GM19438 (cell line): ENCODE data around the gene SDC4.

Experiments
- ATAC-seq: cut with Tn5 transposase; IDR thresholded peaks from one replicate; pipeline ENCODE4 v1.9.1; 2021; ENCODE audit warnings: low read depth; ENCODE audit not compliant: unreplicated experiment

The SDC4 gene

DNA sequence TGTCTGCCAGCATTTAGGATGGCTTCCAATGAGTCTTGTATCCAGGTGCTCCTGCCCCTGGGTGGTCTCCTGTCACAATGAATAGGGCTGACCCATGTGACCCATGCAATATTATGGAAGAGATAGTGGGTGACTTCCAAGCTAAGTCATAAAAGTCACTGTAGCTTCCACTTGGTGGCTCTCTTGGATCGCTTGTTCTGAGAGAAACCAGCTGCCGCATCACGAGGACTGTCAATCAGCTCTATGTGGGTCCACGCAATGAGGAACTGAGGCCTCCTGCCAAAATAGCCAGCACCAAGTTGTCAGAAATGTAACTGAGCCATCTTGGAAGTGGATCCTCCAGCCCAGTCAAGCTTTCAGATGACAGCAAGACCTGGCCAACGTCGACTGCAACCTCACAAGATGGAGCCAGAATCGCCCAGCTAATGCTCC is 25.3 kb downstream of the SDC4 start:
- no peak for ATAC-seq

DNA sequence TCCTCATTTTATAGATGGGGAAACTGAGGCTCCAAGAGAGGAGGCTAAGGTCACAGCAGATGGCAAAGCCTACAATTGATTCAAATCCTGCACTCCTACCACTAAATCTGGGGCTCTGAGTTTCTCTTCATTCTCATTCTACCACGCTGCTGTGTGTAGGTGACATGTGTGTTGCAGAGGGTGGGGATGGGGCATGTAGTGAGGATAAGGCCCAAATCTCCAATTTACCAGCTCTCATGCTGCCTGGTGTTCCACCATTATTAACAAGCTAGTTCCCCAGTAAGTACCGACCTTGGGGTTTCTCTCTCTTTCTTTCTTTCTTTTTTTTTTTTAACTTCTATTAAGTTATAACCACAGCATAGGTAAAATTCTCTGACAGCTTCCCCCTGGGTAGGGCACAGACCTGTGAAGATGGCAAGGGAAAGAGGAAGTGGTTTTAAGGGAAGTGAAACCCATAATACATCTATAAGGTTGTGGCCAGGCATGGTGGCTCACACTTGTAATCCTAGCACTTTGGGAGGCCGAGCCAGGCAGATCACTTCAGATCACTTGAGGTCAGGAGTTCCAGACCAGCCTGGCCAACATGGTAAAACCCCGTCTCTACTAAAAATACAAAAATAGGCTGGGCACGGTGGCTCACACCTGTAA is 27.2 kb downstream of the SDC4 start:
- ATAC-seq, result peak; percentile 58

DNA sequence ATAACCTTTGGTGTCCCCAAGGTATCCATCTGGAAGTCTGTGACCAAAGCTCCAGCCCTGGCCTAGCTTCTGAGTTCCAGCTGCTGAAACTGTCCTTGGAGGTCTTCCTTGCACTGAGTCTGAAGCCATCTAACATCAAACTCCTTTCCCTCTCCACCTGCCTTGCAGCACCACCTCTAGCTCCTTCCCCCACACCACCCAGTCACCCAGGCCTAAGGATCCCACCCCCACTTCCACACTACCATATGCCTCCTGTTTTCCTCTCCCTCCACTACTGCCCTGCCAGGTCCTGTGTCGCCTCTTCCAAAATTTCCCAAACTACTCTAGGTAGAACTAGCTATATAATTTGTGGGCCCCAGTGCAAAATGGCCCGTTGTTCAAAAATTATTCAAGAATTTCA is 29.3 kb downstream of the SDC4 start:
- ATAC-seq, result no peak

DNA sequence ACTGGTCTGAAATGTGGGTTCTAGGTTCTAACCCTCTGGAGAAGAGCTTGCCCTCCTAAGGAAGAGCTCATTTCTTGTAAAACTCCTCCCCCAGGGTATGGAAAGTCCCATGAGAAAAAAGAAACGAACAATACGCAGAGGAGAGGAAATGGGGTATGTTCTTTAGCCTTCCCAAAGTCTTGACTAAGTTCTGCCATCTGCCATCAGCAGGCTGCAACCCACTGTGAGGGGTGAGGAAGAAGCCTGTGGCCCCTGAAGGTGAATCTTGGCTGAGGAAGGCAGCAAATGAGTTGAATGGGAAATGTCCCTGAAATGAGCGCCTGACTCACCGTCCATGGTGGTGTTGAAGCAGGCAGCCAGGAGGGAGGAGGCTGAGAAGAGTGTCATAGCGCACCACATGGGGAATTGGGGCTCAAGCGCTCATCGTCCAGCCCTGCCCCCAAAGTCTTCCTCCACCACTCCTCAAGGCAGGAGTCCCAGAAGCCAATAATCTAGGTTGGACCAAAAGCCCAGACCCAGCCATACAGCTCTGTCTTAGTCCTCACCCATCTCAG is 29.8 kb downstream of the SDC4 start:
- no peak for ATAC-seq

DNA sequence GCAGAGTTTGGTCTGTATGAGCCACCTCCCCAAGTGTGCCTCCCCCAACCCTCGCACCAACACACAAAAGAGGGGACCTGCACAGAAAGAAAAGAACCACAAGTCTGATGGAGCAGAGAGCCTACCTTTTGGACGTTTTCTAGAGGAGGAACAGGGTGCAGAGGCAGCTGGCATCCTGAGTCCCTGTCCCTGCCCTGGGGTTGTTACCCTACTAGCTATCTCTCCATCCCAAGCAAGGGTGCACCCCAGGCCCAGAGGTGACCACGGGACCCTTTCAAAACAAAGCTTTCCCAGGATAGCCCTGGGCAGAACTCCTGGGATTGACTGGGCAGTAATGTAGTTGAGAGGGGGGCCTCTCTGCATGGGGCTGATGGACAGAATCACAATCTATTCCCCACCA is 30.4 kb downstream of the SDC4 start:
- no peak for ATAC-seq

DNA sequence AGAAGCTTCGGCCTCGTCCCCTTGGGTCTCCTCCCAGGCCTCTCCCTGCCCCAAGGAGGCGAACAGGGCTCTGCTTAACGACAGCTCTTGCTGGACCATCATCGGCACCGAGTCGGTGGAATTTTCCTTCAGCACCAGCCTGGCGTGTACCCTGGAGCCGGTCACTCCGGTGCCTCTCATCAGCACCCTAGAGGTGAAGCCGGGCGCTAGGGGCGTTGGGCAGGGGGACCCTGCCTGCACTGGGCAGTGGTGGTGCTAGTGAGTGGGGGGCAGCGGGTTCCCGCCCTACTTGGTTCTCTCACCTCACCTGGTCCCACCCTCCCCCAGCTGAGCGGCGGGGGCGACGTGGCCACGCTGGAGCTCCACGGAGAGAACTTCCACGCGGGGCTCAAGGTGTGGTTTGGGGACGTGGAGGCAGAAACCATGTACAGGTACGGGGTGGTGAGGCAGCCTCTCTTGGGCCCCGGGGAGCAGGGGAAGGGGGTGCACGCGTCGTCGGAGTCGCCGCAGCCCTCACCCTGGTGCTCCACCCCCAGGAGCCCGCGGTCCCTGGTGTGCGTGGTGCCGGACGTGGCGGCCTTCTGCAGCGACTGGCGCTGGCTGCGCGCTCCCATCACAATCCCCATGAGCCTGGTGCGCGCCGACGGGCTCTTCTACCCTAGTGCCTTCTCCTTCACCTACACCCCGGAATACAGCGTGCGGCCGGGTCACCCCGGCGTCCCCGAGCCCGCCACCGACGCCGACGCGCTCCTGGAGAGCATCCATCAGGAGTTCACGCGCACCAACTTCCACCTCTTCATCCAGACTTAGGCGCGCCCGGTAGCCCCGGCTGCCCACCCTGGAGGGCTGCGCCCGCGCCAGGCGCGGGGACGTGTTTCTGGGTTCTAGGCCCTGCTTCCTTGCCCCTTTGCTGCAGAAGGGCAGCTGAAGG is 31.8 kb downstream of the SDC4 start:
- ATAC-seq, result no peak

DNA sequence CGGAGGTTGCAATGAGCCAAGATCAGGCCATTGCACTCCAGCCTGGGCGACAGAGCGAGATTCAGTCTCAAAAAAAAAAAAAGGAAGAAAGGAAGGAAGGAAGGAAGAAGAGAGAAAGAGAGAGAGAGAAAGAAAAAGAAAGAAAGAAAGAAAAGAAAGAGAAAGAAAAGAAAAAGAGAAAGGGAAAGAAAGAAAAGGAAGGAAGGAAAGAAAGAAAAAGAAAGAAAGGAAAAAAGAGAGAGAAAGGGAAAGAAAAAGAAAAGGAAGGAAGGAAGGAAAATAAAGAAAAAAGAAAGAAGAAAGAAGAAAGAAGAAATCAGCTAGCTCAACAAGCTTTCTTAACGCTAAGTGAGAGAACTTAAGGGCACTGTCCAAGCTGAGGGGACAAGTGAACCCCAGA is 32.6 kb downstream of the SDC4 start:
- ATAC-seq, result no peak

DNA sequence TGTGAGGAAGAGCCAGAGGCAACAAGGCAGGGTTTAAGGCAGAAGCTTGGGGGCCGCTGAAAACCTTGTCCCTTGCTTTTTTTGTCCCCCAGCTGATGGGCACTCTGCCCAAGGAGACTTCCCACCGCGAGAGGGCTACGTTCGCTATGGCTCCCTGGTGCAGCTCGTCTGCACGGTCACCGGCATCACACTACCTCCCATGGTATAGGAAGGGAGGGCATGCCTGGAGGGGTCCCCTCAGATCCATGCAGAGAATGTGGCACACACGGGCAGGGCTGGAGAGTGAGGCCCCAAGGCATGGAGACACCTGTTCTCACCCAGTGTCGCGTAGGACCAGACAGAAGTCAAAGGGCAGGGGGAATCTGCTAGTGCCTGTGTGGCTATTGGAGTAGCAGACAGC is 34.3 kb downstream of the SDC4 start:
- ATAC-seq, result no peak

DNA sequence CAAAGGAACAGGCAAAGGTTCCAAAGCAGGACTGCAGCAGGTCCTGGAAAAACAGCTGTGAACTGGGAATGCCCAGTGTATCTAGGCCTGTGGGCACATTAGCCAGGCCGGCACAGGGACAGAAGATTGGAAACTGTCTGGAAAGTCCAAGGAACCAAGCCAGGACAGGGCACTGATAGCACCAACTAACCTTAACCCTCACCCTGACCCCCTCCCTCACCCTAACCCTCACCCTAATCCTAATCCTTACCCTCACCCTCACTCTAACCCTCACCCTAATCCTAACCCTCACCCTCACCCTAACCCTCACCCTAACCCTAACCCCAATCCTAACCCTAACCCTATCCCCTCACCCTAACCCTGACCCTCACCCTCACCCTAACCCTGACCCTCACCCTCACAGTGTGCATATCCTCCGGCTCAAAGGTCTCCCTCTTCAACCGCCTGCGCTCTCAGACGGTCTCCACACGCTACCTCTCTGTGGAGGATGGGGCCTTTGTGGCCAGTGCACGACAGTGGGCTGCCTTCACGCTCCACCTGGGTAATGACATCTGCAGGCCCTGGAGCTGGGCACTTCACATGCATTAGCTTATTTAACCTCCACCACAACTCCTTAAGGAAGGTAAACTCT is 35.0 kb downstream of the SDC4 start:
- ATAC-seq, result no peak

DNA sequence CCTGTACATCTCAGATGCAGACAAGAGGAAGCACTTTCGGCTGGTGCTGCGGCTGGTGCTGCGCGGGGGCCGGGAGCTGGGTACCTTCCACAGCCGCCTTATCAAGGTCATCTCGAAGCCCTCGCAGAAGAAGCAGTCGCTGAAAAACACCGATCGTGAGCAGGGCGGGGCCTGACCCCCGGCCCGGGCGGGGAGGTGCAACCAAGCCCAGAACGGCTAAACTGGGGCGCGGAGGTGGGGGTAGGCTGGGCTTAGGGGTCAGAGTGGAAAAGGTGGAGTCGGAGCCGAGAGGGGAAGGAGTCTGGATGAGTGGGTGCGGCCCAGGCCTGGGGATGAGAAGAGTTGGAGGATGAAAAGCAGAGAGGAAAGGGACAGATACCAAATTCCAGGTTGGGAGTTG is 36.0 kb downstream of the SDC4 start:
- no peak for ATAC-seq

DNA sequence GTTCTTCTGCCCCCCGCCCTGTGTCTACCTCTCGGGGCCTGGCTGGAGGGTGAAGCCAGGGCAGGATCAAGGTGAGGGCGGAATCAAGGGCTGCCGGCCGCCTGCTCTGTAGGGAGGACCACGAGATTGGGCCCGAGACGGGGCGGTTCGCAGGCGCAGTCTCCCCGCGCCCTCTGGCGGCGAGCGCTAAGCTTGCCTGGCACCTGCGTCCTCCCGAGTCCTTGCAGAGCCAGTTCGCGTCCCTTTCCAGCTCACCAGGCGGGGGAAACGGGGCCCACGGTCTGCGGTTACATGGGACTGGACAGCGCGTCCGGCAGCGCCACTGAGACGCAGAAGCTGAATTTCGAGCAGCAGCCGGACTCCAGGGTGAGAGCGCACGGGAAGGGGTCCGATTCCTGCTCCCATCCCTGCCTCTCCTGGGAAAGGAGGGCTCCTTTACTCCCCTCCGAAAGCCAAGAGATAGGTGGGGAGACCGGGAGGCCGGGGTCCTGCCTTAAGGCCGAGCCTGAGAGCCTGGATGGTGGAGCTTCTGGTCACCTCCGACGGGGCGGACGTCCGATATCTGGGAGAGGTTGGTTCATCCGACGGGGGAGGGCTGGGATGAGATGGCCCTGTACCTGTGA is 36.5 kb downstream of the SDC4 start:
- ATAC-seq, result no peak

DNA sequence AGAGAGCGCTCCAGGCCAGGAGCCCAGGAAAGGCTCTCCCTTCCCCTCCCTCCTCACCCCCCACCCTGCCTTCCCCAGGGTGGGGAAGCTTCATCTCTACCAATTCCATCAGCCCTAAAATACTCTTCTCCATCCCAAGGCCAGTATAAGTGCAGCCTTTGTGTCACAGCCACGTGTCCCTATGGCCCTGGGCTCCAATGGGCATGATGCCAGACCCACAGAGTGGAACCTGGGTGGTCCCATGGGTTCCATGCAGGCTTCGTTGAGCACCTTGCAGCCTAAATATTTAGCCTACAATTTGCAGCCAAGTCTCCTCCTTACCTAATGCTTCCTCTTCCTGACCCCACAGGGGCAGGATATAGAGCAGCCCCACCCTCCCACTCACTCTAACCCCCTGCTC is 39.1 kb downstream of the SDC4 start:
- no peak for ATAC-seq

DNA sequence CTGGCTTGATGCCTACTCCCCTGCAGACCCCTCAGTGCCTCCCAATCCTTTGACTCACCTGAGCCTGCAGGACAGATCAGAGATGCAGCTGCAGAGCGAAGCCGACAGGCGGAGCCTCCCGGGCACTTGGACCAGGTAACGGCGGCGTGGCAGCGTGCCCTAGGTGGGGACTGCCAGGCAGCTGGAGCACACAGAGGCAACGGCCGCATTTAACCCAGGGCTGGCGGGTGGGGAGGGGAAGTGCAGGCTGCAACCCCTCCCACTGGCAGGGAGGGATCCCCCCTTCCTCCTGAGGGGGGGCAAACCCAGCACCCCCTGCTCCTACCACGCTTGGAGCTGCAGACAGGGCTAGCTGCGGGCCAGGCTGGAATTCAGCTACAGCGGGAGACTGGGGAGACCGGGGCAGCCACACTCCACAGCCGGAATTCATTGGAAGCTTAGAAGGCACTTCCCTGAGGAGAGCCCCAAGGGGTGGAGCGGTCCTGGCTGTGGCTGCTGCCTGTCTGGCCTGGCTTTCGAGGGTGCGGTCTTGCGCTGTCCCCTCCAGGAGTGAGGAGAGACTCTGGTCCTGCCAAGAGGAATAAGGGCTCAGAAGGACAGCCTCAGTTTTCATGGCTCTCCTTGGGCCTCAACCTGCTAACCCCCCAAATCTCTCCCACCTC is 40.0 kb downstream of the SDC4 start, which contains the start of gene MATN4:
TSS of gene MATN4 (minus strand) at position 183 of the 662 bp plus-strand sequence. CDS start 2,717 bp downstream, outside the sequence.
- no peak for ATAC-seq

DNA sequence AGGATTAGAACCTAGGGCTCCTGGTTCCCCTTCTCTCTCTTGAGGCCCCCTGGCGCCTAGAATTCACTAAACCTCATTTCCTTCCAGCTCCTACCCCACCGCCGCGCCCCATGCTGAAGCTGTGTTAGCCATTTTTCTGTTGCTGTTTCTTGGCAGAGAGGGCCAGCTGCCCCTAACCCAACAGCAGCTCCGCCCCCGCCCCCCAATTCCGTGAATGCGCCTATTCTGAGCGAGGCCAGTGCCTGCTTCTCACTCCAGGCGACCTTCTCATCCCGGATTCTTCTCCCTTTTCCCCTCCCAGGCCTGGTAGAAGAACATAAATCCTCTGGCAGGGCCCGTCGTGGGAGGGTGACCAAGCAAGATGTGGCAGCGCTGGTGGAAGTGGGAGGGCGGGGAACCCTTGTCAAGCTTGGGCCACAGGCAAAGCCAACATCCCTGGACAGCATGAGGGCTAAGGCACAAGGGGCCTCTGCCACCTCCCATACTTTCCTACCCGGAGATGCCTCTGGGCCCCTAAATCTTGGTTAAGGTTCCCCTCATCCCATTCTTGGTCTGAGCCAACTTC is 41.1 kb downstream of the SDC4 start:
- no peak for ATAC-seq

DNA sequence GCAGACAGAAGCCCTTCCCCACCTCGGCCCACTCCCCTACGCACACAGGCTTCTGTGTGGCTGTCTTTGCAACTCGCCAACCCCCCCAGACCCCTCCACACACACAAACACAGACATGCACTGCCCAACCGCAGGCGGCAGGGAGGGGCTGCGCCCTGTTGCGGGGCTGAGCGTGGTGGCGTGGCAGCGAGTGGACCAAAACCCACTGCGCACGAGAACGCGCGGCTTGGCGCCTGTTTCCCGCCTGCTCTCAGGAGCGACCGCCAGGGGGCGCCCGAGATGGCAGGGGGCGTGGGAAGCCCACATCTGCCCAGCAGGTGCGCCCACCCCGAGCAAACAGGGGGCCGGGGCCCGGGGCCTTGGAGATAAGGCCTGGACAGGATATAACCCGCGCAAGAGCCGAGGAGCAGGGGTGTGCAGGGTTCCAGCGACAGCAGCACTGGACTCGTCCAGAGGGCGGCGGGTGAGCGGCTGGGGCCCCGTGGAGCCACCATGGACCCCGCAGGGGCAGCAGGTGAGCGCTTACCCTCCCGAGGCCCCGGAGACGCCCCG is 41.7 kb downstream of the SDC4 start, which contains the start of gene RBPJL:
TSS of gene RBPJL (plus strand) at position 410 of the 552 bp plus-strand sequence. CDS start at position 493, 83 bp downstream.
- ATAC-seq, result no peak

DNA sequence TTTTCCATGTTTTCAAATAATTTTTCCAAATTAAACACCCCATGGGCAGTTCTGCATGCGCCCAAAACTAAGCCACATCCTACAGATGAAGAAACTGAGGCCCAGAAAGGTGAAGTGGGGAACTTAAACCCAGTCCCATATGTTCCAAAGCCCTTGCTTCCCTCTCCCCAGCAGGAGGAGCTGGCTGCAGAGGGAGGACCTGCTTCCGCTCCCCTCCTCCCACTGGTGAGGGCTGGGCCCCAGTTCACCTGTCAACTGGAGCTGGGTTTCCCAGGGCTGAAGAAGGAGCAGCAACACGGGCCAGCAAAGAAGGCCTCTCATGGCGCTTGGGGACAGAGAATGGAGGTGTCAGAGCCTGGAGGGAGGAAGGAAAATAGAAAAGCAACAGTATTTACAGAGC is 43.0 kb downstream of the SDC4 start:
- ATAC-seq, result no peak

DNA sequence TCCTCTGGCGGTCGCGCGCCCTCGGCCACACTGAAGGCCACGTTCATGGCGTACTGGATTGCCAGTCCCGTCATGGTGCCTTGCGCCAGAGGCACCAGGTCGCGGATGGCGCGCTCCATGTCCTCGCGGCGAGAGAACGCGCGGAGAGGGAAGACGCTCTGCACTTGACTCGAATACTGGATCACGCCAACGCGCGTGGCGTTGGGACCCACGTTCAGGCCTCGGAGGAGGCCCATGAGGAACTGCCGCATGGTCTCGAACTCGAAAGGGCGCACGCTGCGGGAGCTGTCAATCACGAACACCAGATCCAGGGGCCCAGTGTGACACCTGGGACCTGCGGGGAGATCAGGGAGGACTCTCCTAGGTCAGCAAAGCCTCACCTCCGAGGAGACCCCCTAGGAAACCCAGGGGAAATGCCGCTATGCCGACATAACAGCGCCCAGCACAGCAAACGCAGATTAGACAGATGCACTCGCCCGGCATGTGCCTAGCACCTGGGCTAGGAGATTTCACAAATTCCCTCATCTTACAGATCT is 43.7 kb downstream of the SDC4 start:
- no peak for ATAC-seq

DNA sequence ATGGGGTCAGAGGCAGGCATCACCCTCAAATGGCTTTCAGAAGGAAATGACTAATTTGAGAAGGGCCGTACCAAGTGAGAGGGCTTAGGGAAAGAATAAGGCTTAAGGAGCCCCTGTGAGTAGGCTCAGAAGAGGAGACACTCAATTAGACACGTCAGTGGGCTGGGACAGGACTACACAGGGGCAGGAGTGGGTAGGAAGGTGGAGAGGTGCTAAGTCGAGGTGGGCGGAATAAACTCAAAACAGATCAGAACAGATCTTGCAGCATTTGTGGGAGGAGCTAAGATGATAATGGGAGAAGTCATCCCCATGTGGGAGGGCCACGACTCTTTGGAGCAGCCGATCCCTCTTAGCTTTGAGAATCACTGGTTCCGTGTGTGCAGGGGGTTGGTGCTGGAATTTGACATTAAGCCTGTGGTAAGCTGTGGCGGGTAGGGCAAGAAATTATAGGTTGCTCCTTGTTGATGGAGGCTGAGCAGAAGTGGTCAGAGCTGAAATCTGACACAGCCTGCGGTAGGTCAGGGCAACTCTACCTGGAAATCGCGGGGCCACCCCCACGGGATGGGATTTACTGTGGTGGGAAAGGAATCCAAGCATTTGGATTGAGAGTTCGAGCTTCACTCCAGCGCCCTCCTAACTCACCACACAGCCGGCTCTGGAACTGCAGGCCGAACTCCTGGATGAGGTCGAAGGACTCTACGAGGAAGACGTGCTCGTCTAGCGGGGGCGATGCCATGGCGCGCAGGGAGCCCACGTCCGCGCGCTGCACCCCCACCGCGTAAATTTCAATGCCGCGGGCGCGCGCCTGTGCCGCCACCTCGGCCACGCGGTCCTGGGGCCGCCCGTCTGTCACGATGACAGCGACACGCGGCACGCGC is 44.4 kb downstream of the SDC4 start:
- ATAC-seq, result no peak
